Stimulated activated CD4-positive, alpha-beta T cell treated with anti-CD3 and anti-CD28 coated beads, Interleukin-4, amount 100 ng/mL, for 48 hours (primary cell): ENCODE results near the gene ADRA2A.

Source experiments
- DNase-seq, 2 donors: peaks; one replicate each; pipeline ENCODE4 v3.0.0-alpha.2; 2020; ENCODE audit warnings: low read depth in 2 of 2

Gene ADRA2A

GRCh38 chr10:111076682-111077478 lies at the start of gene ADRA2A:
ADRA2A (plus strand) TSS chr10:111077029; CDS start chr10:111077997, 968 bp downstream.
- peak in 1 of 2 donors; percentile 18 for DNase-seq

- no peak for DNase-seq
Observed at GRCh38 chr10:111030042-111030750, 46.6 kb upstream of the ADRA2A start.

GRCh38 chr10:111034598-111035310 lies 42.1 kb upstream of the ADRA2A start:
- DNase-seq, result no peak

- DNase-seq, result no peak
Observed at GRCh38 chr10:111035542-111035941, 41.3 kb upstream of the ADRA2A start.

- DNase-seq, result no peak
Observed at GRCh38 chr10:111037858-111038257, 39.0 kb upstream of the ADRA2A start.

GRCh38 chr10:111039522-111039921 lies 37.3 kb upstream of the ADRA2A start:
- DNase-seq, result no peak

GRCh38 chr10:111057006-111057405 lies 19.8 kb upstream of the ADRA2A start:
- no peak for DNase-seq

- DNase-seq, result no peak
Observed at GRCh38 chr10:111063471-111063870, 13.4 kb upstream of the ADRA2A start.

GRCh38 chr10:111072232-111072631 lies 4.6 kb upstream of the ADRA2A start:
- no peak for DNase-seq

GRCh38 chr10:111075577-111076185 lies 1.1 kb upstream of the ADRA2A start:
- DNase-seq, result no peak

- DNase-seq, result peak in 1 of 2 donors; percentile 56
Observed at GRCh38 chr10:111076191-111076681, 593 bp upstream of the ADRA2A start.

GRCh38 chr10:111077479-111077784 lies 603 bp downstream of the ADRA2A start:
- no peak for DNase-seq

GRCh38 chr10:111077785-111078504 lies 1.1 kb downstream of the ADRA2A start:
- peak in 1 of 2 donors; percentile 10 for DNase-seq

GRCh38 chr10:111078505-111079185 lies 1.8 kb downstream of the ADRA2A start:
- DNase-seq, result no peak

- no peak for DNase-seq
Observed at GRCh38 chr10:111079241-111079760, 2.5 kb downstream of the ADRA2A start.

- no peak for DNase-seq
Observed at GRCh38 chr10:111079781-111080180, 3.0 kb downstream of the ADRA2A start.

- DNase-seq, result no peak
Observed at GRCh38 chr10:111080224-111080623, 3.4 kb downstream of the ADRA2A start.

GRCh38 chr10:111081595-111081994 lies 4.8 kb downstream of the ADRA2A start:
- DNase-seq, result no peak

GRCh38 chr10:111082102-111082975 lies 5.5 kb downstream of the ADRA2A start:
- DNase-seq, result no peak
